ENCODE data around the gene SLC30A2. TPM values are rescaled to one million over a fixed set of nuclear protein-coding genes. Genes with fewer than 3 reads are reported as not detected.

SLC30A2 gene
- total RNA-seq, 2 donors from 2014 or later, result 0.05 to 0.34 TPM

DNA sequence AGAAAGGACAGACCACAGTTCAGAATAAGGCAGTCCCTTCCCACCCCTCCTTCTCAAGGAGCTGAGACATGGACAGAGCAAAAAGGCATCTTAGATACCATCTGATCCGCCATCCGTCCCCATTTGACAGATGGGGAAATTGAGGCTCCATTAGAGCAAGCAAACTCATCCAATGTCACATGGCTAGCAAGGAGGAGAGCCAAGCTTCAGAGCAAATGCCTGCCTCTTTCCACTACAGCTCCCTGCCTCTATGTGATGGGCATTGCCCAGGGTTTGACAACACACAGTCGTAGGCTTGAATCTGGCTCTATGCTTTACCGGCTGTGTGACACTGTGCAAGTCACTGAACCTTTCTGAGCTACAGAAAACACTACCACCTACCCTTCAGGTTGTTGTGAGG lies 3.9 kb downstream of the SLC30A2 start:
- H3K27me3 ChIP-seq (replicated peaks; ENCODE audit: insufficient read depth), result peaks cover 18% of the 10 kb centered on the region
- intact Hi-C loops (cut with DNase I), result no loop called here
- TF ChIP-seq, protein P1, sequence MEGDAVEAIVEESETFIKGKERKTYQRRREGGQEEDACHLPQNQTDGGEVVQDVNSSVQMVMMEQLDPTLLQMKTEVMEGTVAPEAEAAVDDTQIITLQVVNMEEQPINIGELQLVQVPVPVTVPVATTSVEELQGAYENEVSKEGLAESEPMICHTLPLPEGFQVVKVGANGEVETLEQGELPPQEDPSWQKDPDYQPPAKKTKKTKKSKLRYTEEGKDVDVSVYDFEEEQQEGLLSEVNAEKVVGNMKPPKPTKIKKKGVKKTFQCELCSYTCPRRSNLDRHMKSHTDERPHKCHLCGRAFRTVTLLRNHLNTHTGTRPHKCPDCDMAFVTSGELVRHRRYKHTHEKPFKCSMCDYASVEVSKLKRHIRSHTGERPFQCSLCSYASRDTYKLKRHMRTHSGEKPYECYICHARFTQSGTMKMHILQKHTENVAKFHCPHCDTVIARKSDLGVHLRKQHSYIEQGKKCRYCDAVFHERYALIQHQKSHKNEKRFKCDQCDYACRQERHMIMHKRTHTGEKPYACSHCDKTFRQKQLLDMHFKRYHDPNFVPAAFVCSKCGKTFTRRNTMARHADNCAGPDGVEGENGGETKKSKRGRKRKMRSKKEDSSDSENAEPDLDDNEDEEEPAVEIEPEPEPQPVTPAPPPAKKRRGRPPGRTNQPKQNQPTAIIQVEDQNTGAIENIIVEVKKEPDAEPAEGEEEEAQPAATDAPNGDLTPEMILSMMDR (IDR thresholded peaks at IDR 0.05), result no peak
- TF ChIP-seq POLR2AphosphoS5 (IDR thresholded peaks at IDR 0.05), result no peak
- TF ChIP-seq POLR2A (IDR thresholded peaks at IDR 0.05), result no peak
- no peak overlapping the region for H3K27ac ChIP-seq
- 75% methylated on average over 4 of the region's 4 CpGs for WGBS
- no peaks in the 10 kb centered on the region for H3K36me3 ChIP-seq
- H3K9me3 ChIP-seq, result no peaks in the 10 kb centered on the region
- peaks cover 6% of the 10 kb centered on the region for H3K4me1 ChIP-seq (replicated peaks)
- no peak overlapping the region for H3K4me3 ChIP-seq
- DNase-seq (ENCODE audit: low spot score), result no peak

DNA sequence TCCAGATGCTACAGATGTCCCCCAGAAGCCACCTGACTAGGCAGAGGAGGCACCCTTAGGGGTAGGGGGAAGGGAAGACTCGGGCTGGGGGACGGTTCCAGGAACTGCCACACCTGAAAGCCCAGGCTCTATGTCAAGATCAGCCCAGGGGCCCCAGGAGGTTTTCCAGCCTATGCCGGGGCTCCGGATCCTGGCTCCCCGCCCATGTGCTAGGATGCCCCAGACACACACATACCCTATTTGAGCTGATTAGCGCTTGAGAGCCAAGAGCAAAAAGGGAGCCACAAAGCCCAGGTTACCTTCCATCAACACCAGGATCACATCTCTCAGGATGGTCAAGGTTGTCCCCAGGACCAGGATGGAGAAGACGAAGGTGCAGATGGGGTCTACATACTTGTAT lies 4.5 kb downstream of the SLC30A2 start:
- peaks cover 14% of the 10 kb centered on the region for H3K27me3 ChIP-seq (replicated peaks; ENCODE audit: insufficient read depth)
- H3K4me3 ChIP-seq, result no peak overlapping the region
- H3K36me3 ChIP-seq, result no peaks in the 10 kb centered on the region
- DNase-seq (ENCODE audit: low spot score), result no peak
- H3K4me1 ChIP-seq (replicated peaks), result peaks cover 6% of the 10 kb centered on the region
- no peak for TF ChIP-seq POLR2A (IDR thresholded peaks at IDR 0.05)
- TF ChIP-seq POLR2AphosphoS5 (IDR thresholded peaks at IDR 0.05), result no peak
- TF ChIP-seq, protein P1 (IDR thresholded peaks at IDR 0.05), result no peak
- H3K27ac ChIP-seq, result no peak overlapping the region
- 80% methylated on average over 5 of the region's 7 CpGs for WGBS
- H3K9me3 ChIP-seq, result no peaks in the 10 kb centered on the region
- intact Hi-C loops (cut with DNase I), result no loop called here

DNA sequence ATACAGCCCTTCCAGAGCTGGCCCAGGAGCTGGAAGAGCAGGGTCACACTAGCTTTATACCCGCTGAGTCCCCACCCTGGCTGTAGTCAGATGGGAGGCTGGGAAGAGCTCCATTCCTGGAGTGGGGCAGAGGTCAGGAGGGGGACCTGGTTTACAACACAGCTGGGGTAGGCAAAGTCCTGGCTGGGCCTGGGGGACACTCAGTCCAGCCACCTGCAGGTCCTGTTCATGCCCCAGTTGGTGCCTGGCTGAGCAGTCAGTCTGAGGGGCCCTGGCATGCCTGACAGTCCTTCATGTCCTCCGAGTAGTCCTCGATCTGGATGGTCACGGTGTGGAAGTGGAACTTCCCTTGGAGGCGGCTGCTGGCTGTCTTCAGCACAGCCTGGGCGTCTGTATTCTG lies 7.0 kb downstream of the SLC30A2 start:
- Histone ChIP-seq H3K27me3 (replicated peaks; ENCODE audit: insufficient read depth) (no peaks in the 10 kb centered on the region), H3K9me3 (no peaks in the 10 kb centered on the region), H3K36me3 (no peaks in the 10 kb centered on the region), H3K4me1 (replicated peaks) (peaks cover 8% of the 10 kb centered on the region), H3K4me3 (no peak overlapping the region), H3K27ac (no peak overlapping the region)
- intact Hi-C loops (cut with DNase I), result loop anchor here (5.0 kb wide), 2 partner anchors 63 to 108 kb away; no protein-coding TSS in a partner anchor
- WGBS, result 54% methylated on average over 6 of the region's 6 CpGs
- no peak for TF ChIP-seq POLR2AphosphoS5 (IDR thresholded peaks at IDR 0.05)
- TF ChIP-seq, protein P1 (IDR thresholded peaks at IDR 0.05), result no peak
- TF ChIP-seq POLR2A (IDR thresholded peaks at IDR 0.05), result no peak
- DNase-seq (ENCODE audit: low spot score), result no peak

DNA sequence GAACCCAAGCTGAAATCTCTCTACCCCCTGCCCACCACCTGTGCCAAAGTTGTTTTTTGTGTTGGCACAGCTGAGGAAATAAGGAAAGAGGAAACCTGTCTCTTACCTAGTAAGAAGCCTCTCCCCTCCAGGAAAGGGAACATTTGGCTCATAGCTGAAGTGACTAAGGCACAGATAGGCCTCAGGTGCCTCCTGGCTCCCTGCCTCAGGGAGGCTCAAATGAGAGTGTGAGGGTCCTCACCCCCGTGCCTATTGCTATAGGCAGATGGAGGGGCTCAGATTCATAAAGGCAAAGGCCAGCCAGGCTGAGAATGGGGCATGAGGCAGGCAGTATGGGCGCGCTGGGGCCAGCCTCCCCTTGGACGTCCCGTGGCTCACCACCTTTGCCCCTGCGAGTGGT lies 7.4 kb downstream of the SLC30A2 start:
- H3K4me1 ChIP-seq (replicated peaks), result peaks cover 8% of the 10 kb centered on the region
- H3K27ac ChIP-seq, result no peak overlapping the region
- no peaks in the 10 kb centered on the region for H3K36me3 ChIP-seq
- 86% methylated on average over 6 of the region's 6 CpGs for WGBS
- DNase-seq (ENCODE audit: low spot score), result no peak
- no peaks in the 10 kb centered on the region for H3K27me3 ChIP-seq (replicated peaks; ENCODE audit: insufficient read depth)
- TF ChIP-seq POLR2AphosphoS5 (IDR thresholded peaks at IDR 0.05), result no peak
- TF ChIP-seq, protein P1 (IDR thresholded peaks at IDR 0.05), result no peak
- no peak for TF ChIP-seq POLR2A (IDR thresholded peaks at IDR 0.05)
- H3K9me3 ChIP-seq, result no peaks in the 10 kb centered on the region
- H3K4me3 ChIP-seq, result no peak overlapping the region
- intact Hi-C loops (cut with DNase I), result loop anchor here (5.0 kb wide), 2 partner anchors 64 to 109 kb away; no protein-coding TSS in a partner anchor

DNA sequence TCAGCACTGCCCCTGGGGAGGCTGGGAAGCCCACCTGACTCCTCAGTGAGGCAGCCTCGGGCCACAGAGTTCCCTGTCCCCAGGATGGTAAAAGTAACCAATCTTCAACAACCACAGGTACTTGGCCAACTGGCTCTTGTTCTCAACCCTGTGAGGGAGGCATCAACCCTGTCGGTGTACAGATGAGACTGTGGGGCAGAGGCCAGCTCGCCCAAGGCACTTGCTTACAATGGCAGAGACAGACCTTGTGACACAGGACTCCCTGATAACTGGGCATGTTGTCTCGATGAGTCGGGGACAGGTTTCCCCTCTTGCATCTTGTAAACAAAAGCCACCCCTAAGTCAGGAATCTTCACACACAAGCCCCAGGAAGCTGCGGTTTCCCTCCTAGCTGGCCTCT lies 8.0 kb downstream of the SLC30A2 start:
- intact Hi-C loops (cut with DNase I), result loop anchor here (5.0 kb wide), 2 partner anchors 64 to 109 kb away; no protein-coding TSS in a partner anchor
- H3K4me1 ChIP-seq (replicated peaks), result peaks cover 8% of the 10 kb centered on the region
- H3K9me3 ChIP-seq, result no peaks in the 10 kb centered on the region
- no peaks in the 10 kb centered on the region for H3K36me3 ChIP-seq
- TF ChIP-seq POLR2AphosphoS5 (IDR thresholded peaks at IDR 0.05), result no peak
- TF ChIP-seq, protein P1 (IDR thresholded peaks at IDR 0.05), result no peak
- TF ChIP-seq POLR2A (IDR thresholded peaks at IDR 0.05), result no peak
- no peak for DNase-seq (ENCODE audit: low spot score)
- WGBS, result 74% methylated on average over 6 of the region's 6 CpGs
- no peaks in the 10 kb centered on the region for H3K27me3 ChIP-seq (replicated peaks; ENCODE audit: insufficient read depth)
- H3K27ac ChIP-seq, result no peak overlapping the region
- H3K4me3 ChIP-seq, result no peak overlapping the region
